ENCODE results near the gene USP6NL.

The USP6NL gene

DNA sequence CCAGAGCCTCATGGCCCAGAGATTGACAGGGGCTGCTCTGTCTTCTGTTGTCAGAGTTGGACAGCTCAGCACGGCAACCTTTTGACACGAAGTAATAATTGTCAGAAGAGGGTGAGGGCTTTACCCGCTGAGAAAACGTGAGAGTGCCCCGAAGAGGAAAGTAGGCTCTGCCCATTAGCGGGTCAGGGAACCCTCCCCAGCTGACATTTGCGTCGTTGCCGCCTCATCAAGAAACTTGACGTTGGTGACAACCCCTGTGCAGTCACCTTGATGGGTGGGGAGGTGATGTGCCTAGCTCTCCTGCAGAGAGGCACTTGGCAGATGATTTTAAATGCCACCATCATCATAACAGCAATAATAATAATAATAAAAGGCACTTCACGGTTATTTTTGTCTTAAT is 202.1 kb downstream of the USP6NL start:
- H3K9me3 ChIP-seq (ENCODE audit: insufficient read depth, low read depth, low read length): peaks cover 16% of the 10 kb centered on the region; the same call in 1 of the 2 replicates

GRCh38 chr10:11407939-11408338 is 203.5 kb downstream of the USP6NL start:
- H3K4me1 ChIP-seq (ENCODE audit: insufficient read depth, low read length, poor library complexity, severe bottlenecking): peaks cover 18% of the 10 kb centered on the region
- H3K79me2 ChIP-seq (ENCODE audit: insufficient read depth, low read length): no peaks in the 10 kb centered on the region
- no peak overlapping the region for H3K4me3 ChIP-seq (ENCODE audit: low read length, poor library complexity, severe bottlenecking)
- no peak overlapping the region for H3K9ac ChIP-seq (ENCODE audit: low read depth, low read length, poor library complexity, severe bottlenecking)
- H3F3A ChIP-seq (ENCODE audit: low read depth): no peaks in the 10 kb centered on the region; the same call in 1 of the 2 replicates
- H2AFZ ChIP-seq (ENCODE audit: low read length): no peak overlapping the region
- no peaks in the 10 kb centered on the region for H3K27me3 ChIP-seq (ENCODE audit: insufficient read depth, low read length, poor library complexity, severe bottlenecking)
- H3K9me3 ChIP-seq (ENCODE audit: insufficient read depth, low read depth, low read length): peaks cover 16% of the 10 kb centered on the region; the same call in 1 of the 2 replicates
- no peaks in the 10 kb centered on the region for H4K20me1 ChIP-seq (ENCODE audit: insufficient read depth, low read length, poor library complexity, severe bottlenecking)
- no peaks in the 10 kb centered on the region for H3K9me2 ChIP-seq (replicated peaks; ENCODE audit: low read depth, low read length)
- H3K36me3 ChIP-seq (ENCODE audit: insufficient read depth, low read length): no peaks in the 10 kb centered on the region
- no peak for TF ChIP-seq EZH2phosphoT487 (IDR thresholded peaks at IDR 0.05; ENCODE audit: borderline replicate concordance)
- TF ChIP-seq, protein P1, sequence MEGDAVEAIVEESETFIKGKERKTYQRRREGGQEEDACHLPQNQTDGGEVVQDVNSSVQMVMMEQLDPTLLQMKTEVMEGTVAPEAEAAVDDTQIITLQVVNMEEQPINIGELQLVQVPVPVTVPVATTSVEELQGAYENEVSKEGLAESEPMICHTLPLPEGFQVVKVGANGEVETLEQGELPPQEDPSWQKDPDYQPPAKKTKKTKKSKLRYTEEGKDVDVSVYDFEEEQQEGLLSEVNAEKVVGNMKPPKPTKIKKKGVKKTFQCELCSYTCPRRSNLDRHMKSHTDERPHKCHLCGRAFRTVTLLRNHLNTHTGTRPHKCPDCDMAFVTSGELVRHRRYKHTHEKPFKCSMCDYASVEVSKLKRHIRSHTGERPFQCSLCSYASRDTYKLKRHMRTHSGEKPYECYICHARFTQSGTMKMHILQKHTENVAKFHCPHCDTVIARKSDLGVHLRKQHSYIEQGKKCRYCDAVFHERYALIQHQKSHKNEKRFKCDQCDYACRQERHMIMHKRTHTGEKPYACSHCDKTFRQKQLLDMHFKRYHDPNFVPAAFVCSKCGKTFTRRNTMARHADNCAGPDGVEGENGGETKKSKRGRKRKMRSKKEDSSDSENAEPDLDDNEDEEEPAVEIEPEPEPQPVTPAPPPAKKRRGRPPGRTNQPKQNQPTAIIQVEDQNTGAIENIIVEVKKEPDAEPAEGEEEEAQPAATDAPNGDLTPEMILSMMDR (conservative IDR thresholded peaks at IDR 0.05; ENCODE audit: low read length): no peak
- H3K4me2 ChIP-seq (ENCODE audit: low read depth, low read length, poor library complexity, severe bottlenecking): no peak overlapping the region

More for the DNA sequence above, 202.1 kb downstream of the USP6NL start:
- no peaks in the 10 kb centered on the region for H3K9me2 ChIP-seq (replicated peaks; ENCODE audit: low read depth, low read length)
- H3F3A ChIP-seq (ENCODE audit: low read depth): no peaks in the 10 kb centered on the region
- H2AFZ ChIP-seq (ENCODE audit: low read length): no peak overlapping the region
- no peaks in the 10 kb centered on the region for H3K79me2 ChIP-seq (ENCODE audit: insufficient read depth, low read length)
- H3K4me2 ChIP-seq (ENCODE audit: low read depth, low read length, poor library complexity, severe bottlenecking): no peak overlapping the region
- no peaks in the 10 kb centered on the region for H3K36me3 ChIP-seq (ENCODE audit: insufficient read depth, low read length)
- no peak overlapping the region for H3K4me3 ChIP-seq (ENCODE audit: low read length, poor library complexity, severe bottlenecking)
- no peak overlapping the region for H3K9ac ChIP-seq (ENCODE audit: low read depth, low read length, poor library complexity, severe bottlenecking)
- peaks cover 13% of the 10 kb centered on the region for H3K4me1 ChIP-seq (ENCODE audit: insufficient read depth, low read length, poor library complexity, severe bottlenecking)
- no peaks in the 10 kb centered on the region for H3K27me3 ChIP-seq (ENCODE audit: insufficient read depth, low read length, poor library complexity, severe bottlenecking)
- no peak for TF ChIP-seq EZH2phosphoT487 (IDR thresholded peaks at IDR 0.05; ENCODE audit: borderline replicate concordance)
- TF ChIP-seq, protein P1 (conservative IDR thresholded peaks at IDR 0.05; ENCODE audit: low read length): no peak
- no peaks in the 10 kb centered on the region for H4K20me1 ChIP-seq (ENCODE audit: insufficient read depth, low read length, poor library complexity, severe bottlenecking)

DNA sequence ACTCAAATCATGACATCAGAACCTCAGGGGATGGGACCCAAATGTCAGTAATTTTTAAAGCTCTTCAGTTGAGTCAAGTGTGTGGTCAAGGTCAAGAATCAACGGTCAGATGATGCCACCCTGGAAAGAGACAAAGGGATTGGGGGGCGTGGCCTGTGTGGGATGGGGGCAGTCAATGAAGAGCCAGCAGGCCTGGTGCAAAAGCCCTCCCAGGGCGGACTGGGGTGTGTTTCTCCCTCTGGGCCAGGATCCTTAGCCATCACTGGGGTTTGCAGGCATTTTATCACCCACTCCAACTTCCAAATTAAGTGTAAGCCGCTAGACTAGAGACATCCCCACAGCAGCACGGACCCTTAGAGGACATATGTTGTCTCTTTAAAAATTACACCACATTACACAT is 204.7 kb downstream of the USP6NL start:
- no peaks in the 10 kb centered on the region for H3K36me3 ChIP-seq (ENCODE audit: insufficient read depth, low read length)
- no peaks in the 10 kb centered on the region for H4K20me1 ChIP-seq (ENCODE audit: insufficient read depth, low read length, poor library complexity, severe bottlenecking)
- H3F3A ChIP-seq (ENCODE audit: low read depth): no peaks in the 10 kb centered on the region; the same call in 1 of the 2 replicates
- no peaks in the 10 kb centered on the region for H3K79me2 ChIP-seq (ENCODE audit: insufficient read depth, low read length)
- H3K27me3 ChIP-seq (ENCODE audit: insufficient read depth, low read length, poor library complexity, severe bottlenecking): no peaks in the 10 kb centered on the region
- no peak overlapping the region for H3K9ac ChIP-seq (ENCODE audit: low read depth, low read length, poor library complexity, severe bottlenecking)
- H3K9me3 ChIP-seq (ENCODE audit: insufficient read depth, low read depth, low read length): peaks cover 16% of the 10 kb centered on the region; the same call in 1 of the 2 replicates
- H3K4me1 ChIP-seq (ENCODE audit: insufficient read depth, low read length, poor library complexity, severe bottlenecking): peaks cover 30% of the 10 kb centered on the region
- H2AFZ ChIP-seq (ENCODE audit: low read length): no peak overlapping the region
- TF ChIP-seq, protein P1 (conservative IDR thresholded peaks at IDR 0.05; ENCODE audit: low read length): no peak
- no peak for TF ChIP-seq EZH2phosphoT487 (IDR thresholded peaks at IDR 0.05; ENCODE audit: borderline replicate concordance)
- no peak overlapping the region for H3K4me2 ChIP-seq (ENCODE audit: low read depth, low read length, poor library complexity, severe bottlenecking)
- no peaks in the 10 kb centered on the region for H3K9me2 ChIP-seq (replicated peaks; ENCODE audit: low read depth, low read length)
- H3K4me3 ChIP-seq (ENCODE audit: low read length, poor library complexity, severe bottlenecking): no peak overlapping the region
